GM21737 (cell line): ENCODE data around the gene NPAS3.
"Not testable (repeated sequence)": the region's sequence is repeated elsewhere in the genome, so short reads cannot be mapped to it uniquely, and the experiment has no call there.

Source experiments
- ATAC-seq: cut with Tn5 transposase; IDR thresholded peaks from one replicate; pipeline ENCODE4 v1.9.1; 2021; ENCODE audit warnings: mild to moderate bottlenecking, moderate library complexity; ENCODE audit not compliant: unreplicated experiment

The NPAS3 gene

GRCh38 chr14:33065634-33066033 is 127.0 kb downstream of the NPAS3 start:
- ATAC-seq: no peak

- ATAC-seq: no peak
Measured at GRCh38 chr14:33068040-33068439, 129.4 kb downstream of the NPAS3 start.

- ATAC-seq: no peak
Measured at GRCh38 chr14:33068626-33069025, 129.9 kb downstream of the NPAS3 start.

GRCh38 chr14:33070475-33070874 is 131.8 kb downstream of the NPAS3 start:
- no peak for ATAC-seq

- ATAC-seq: no peak
Measured at GRCh38 chr14:33073023-33073422, 134.3 kb downstream of the NPAS3 start.

- ATAC-seq: no peak
Measured at GRCh38 chr14:33081259-33081658, 142.6 kb downstream of the NPAS3 start.

GRCh38 chr14:33085799-33086198 is 147.1 kb downstream of the NPAS3 start:
- ATAC-seq: no peak

GRCh38 chr14:33088274-33088673 is 149.6 kb downstream of the NPAS3 start:
- not testable (repeated sequence) for ATAC-seq

GRCh38 chr14:33098016-33098415 is 159.3 kb downstream of the NPAS3 start:
- ATAC-seq: no peak

- no peak for ATAC-seq
Measured at GRCh38 chr14:33103489-33103888, 164.8 kb downstream of the NPAS3 start.

GRCh38 chr14:33103966-33104365 is 165.3 kb downstream of the NPAS3 start:
- ATAC-seq: no peak

GRCh38 chr14:33110737-33111443 is 172.2 kb downstream of the NPAS3 start:
- no peak for ATAC-seq

- no peak for ATAC-seq
Measured at GRCh38 chr14:33114331-33114730, 175.7 kb downstream of the NPAS3 start.

GRCh38 chr14:33118668-33119067 is 180.0 kb downstream of the NPAS3 start:
- ATAC-seq: no peak

GRCh38 chr14:33120341-33120740 is 181.7 kb downstream of the NPAS3 start:
- no peak for ATAC-seq

GRCh38 chr14:33120966-33121365 is 182.3 kb downstream of the NPAS3 start:
- ATAC-seq: no peak

GRCh38 chr14:33123281-33123680 is 184.6 kb downstream of the NPAS3 start:
- no peak for ATAC-seq

GRCh38 chr14:33126433-33126832 is 187.8 kb downstream of the NPAS3 start:
- ATAC-seq: no peak

GRCh38 chr14:33127531-33127930 is 188.9 kb downstream of the NPAS3 start:
- no peak for ATAC-seq

GRCh38 chr14:33131801-33132200 is 193.1 kb downstream of the NPAS3 start:
- no peak for ATAC-seq

GRCh38 chr14:33134162-33134561 is 195.5 kb downstream of the NPAS3 start:
- ATAC-seq: no peak

GRCh38 chr14:33134975-33135374 is 196.3 kb downstream of the NPAS3 start:
- ATAC-seq: no peak
